ENCODE measurements around the gene KCNC1.

The KCNC1 gene

GRCh38 chr11:17775035-17775348 lies 40.4 kb downstream of the KCNC1 start:
- DNase-seq, result no peak

- DNase-seq, result no peak
Observed at GRCh38 chr11:17775507-17776211, 41.1 kb downstream of the KCNC1 start.

GRCh38 chr11:17776212-17776875 lies 41.8 kb downstream of the KCNC1 start:
- no peak for DNase-seq

GRCh38 chr11:17777086-17777737 lies 42.6 kb downstream of the KCNC1 start:
- no peak for DNase-seq

- no peak for DNase-seq
Observed at GRCh38 chr11:17777738-17778091, 43.1 kb downstream of the KCNC1 start.

- no peak for DNase-seq
Observed at GRCh38 chr11:17778352-17778751, 43.8 kb downstream of the KCNC1 start.

GRCh38 chr11:17778956-17779860 lies 44.6 kb downstream of the KCNC1 start:
- DNase-seq, result no peak

- DNase-seq, result no peak
Observed at GRCh38 chr11:17779861-17780594, 45.4 kb downstream of the KCNC1 start.

GRCh38 chr11:17780668-17781067 lies 46.1 kb downstream of the KCNC1 start:
- no peak for DNase-seq

- DNase-seq, result no peak
Observed at GRCh38 chr11:17781221-17781620, 46.6 kb downstream of the KCNC1 start.

- no peak for DNase-seq
Observed at GRCh38 chr11:17781626-17782025, 47.0 kb downstream of the KCNC1 start.

GRCh38 chr11:17782145-17782544 lies 47.6 kb downstream of the KCNC1 start:
- no peak for DNase-seq

GRCh38 chr11:17782603-17783337 lies 48.2 kb downstream of the KCNC1 start:
- no peak for DNase-seq

- no peak for DNase-seq
Observed at GRCh38 chr11:17783878-17784277, 49.3 kb downstream of the KCNC1 start.

- DNase-seq, result no peak
Observed at GRCh38 chr11:17786824-17787525, 52.4 kb downstream of the KCNC1 start.

- DNase-seq, result no peak
Observed at GRCh38 chr11:17788084-17788483, 53.5 kb downstream of the KCNC1 start.

GRCh38 chr11:17790453-17790852 lies 55.9 kb downstream of the KCNC1 start:
- no peak for DNase-seq

- no peak for DNase-seq
Observed at GRCh38 chr11:17791144-17791543, 56.6 kb downstream of the KCNC1 start.

- no peak for DNase-seq
Observed at GRCh38 chr11:17792161-17792560, 57.6 kb downstream of the KCNC1 start.

- no peak for DNase-seq
Observed at GRCh38 chr11:17793642-17794170, 59.1 kb downstream of the KCNC1 start.

- no peak for DNase-seq
Observed at GRCh38 chr11:17794981-17795380, 60.4 kb downstream of the KCNC1 start.

Data from NCI-H187 (cell line).